ENCODE measurements around the gene ARID3A.

DNA sequence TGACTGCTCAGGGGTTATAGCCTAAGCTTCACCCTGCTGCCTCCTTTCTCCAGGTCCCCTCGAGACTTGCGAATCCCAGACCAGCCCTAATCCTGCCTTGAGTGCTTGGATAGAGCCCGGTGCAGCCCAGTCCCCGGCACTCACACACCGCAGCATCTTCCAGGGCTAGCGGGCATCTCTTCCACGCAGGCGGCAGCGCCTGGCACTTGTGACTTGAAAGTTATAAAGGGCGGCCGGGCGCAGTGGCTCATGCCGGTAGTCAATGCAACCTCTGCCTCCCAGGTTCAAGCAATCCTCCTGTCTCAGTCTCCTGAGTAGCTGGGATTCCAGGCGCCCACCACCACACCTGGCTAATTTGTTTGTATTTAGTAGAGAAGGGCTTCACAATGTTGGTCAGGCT is 60.2 kb downstream of the ARID3A start:
- TF ChIP-seq, protein P1, sequence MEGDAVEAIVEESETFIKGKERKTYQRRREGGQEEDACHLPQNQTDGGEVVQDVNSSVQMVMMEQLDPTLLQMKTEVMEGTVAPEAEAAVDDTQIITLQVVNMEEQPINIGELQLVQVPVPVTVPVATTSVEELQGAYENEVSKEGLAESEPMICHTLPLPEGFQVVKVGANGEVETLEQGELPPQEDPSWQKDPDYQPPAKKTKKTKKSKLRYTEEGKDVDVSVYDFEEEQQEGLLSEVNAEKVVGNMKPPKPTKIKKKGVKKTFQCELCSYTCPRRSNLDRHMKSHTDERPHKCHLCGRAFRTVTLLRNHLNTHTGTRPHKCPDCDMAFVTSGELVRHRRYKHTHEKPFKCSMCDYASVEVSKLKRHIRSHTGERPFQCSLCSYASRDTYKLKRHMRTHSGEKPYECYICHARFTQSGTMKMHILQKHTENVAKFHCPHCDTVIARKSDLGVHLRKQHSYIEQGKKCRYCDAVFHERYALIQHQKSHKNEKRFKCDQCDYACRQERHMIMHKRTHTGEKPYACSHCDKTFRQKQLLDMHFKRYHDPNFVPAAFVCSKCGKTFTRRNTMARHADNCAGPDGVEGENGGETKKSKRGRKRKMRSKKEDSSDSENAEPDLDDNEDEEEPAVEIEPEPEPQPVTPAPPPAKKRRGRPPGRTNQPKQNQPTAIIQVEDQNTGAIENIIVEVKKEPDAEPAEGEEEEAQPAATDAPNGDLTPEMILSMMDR (IDR thresholded peaks at IDR 0.05), result no peak
- no peak for TF ChIP-seq POLR2A (IDR thresholded peaks at IDR 0.05)
